DOHH2 (cell line): ENCODE data around the gene CNP.

Experiments
- H3F3A ChIP-seq: fragments of 200-600 bp; sonication (generic), shearing (Covaris generic); 2 replicates; pipeline ENCODE4 v1.6.0; 2016; ENCODE audit warnings: antibody characterized with exemption, mild to moderate bottlenecking; ENCODE audit not compliant: control insufficient read depth, insufficient read depth
- H3K27ac ChIP-seq: fragments of 200-600 bp; sonication (generic); 2 replicates; pipeline ENCODE4 v1.5.1; 2014; ENCODE audit warnings: low read depth, mild to moderate bottlenecking, low read length, moderate library complexity
- H3K27me3 ChIP-seq: fragments of 200-600 bp; sonication (generic); 2 replicates; pipeline ENCODE4 v1.6.1; 2014; ENCODE audit warnings: mild to moderate bottlenecking, low read length, mixed read lengths; ENCODE audit not compliant: control insufficient read depth
- H3K36me3 ChIP-seq: fragments of 200-600 bp; sonication (generic); 2 replicates; pipeline ENCODE4 v1.6.1; 2014; ENCODE audit warnings: mild to moderate bottlenecking, low read length, moderate library complexity, mixed read lengths; ENCODE audit not compliant: control insufficient read depth
- H3K4me1 ChIP-seq: fragments of 200-600 bp; sonication (generic); 2 replicates; pipeline ENCODE4 v1.6.1; 2014; ENCODE audit warnings: mild to moderate bottlenecking, low read length, mixed read lengths; ENCODE audit not compliant: control insufficient read depth
- H3K4me2 ChIP-seq: fragments of 200-600 bp; sonication (generic); 2 replicates; pipeline ENCODE4 v1.6.0; 2014; ENCODE audit warnings: mild to moderate bottlenecking, low read length, moderate library complexity
- H3K4me3 ChIP-seq: fragments of 200-600 bp; sonication (generic); 2 replicates; pipeline ENCODE4 v1.5.1; 2014; ENCODE audit warnings: mild to moderate bottlenecking, low read length, mixed read lengths
- H3K79me2 ChIP-seq: fragments of 200-600 bp; sonication (generic); 2 replicates; pipeline ENCODE4 v1.6.1; 2014; ENCODE audit warnings: mild to moderate bottlenecking, low read length, mixed read lengths; ENCODE audit not compliant: control insufficient read depth
- H3K9me2 ChIP-seq: fragments of 200-600 bp; sonication (generic); replicated peaks from 2 replicates; pipeline ENCODE4 v1.6.1; 2014; ENCODE audit warnings: mild to moderate bottlenecking, low read length, mixed read lengths; ENCODE audit not compliant: control insufficient read depth
- H3K9me3 ChIP-seq: fragments of 200-600 bp; sonication (generic); 2 replicates; pipeline ENCODE4 v1.6.1; 2014; ENCODE audit warnings: antibody characterized with exemption, low read length, mixed read lengths; ENCODE audit not compliant: control insufficient read depth, insufficient read depth
- H4K20me1 ChIP-seq: fragments of 200-600 bp; sonication (generic); 2 replicates; pipeline ENCODE4 v1.6.0; 2014; ENCODE audit warnings: low read depth, mild to moderate bottlenecking, antibody characterized with exemption, low read length, moderate library complexity; ENCODE audit not compliant: control insufficient read depth, insufficient read depth
- EZH2phosphoT487 ChIP-seq: fragments of 200-600 bp; sonication (generic); IDR thresholded peaks from 2 replicates; pipeline ENCODE4 v1.6.1; 2017; ENCODE audit warnings: borderline replicate concordance, mild to moderate bottlenecking, antibody characterized with exemption, low read length, moderate library complexity, mixed read lengths
- TF ChIP-seq, protein P1 (sequence below): fragments of 200-600 bp; sonication (generic); IDR thresholded peaks from one replicate; pipeline ENCODE4 v1.5.1; 2014; ENCODE audit warnings: antibody characterized with exemption, mild to moderate bottlenecking, low read depth, low read length; ENCODE audit not compliant: poor library complexity, severe bottlenecking

CNP gene

DNA sequence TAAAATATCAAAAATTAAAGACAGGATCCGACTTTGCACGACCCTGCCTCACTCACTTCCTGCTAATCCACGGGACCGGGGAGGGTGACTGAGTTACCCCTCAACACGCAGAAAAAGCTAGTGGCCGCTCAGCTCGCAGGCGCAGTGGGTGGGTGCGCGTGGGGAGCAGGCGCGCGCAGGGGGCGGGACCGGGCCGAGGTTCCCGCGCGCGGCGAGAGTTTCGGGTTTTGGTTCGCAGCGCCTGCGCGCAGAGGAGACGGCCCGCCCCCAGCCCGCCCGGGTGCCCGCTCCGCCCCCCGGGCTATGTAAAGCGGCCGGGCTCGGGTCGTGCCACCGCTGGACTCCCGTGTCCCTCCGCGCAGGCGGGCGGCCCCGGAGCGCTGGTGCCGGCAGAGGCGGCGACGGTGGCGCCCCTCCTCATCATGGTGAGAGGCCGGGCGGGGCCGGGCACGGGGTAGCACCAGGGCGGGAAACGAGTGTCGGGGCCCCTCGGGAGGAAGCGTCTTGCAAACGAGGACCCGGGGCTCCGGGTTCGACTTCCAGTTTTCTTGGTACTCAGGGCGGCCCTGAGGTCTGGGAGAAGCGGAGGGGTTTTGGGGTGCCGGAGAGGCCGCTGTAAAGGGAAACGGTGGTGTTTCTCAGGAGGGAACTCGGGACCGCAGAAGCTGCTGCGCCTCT is at the start of gene CNP:
TSS of gene CNP (plus strand) at position 333 of the 678 bp plus-strand sequence. CDS start at position 423, 90 bp downstream.
- H3K4me3 ChIP-seq: peak within 1 kb of the TSS; percentile 89
- peaks cover 33% of the 10 kb centered on the region for H3K36me3 ChIP-seq
- H3K79me2 ChIP-seq: peaks cover 47% of the 10 kb centered on the region
- H3K9me3 ChIP-seq: no peaks in the 10 kb centered on the region
- H3K4me1 ChIP-seq: peaks cover 44% of the 10 kb centered on the region
- TF ChIP-seq, protein P1, sequence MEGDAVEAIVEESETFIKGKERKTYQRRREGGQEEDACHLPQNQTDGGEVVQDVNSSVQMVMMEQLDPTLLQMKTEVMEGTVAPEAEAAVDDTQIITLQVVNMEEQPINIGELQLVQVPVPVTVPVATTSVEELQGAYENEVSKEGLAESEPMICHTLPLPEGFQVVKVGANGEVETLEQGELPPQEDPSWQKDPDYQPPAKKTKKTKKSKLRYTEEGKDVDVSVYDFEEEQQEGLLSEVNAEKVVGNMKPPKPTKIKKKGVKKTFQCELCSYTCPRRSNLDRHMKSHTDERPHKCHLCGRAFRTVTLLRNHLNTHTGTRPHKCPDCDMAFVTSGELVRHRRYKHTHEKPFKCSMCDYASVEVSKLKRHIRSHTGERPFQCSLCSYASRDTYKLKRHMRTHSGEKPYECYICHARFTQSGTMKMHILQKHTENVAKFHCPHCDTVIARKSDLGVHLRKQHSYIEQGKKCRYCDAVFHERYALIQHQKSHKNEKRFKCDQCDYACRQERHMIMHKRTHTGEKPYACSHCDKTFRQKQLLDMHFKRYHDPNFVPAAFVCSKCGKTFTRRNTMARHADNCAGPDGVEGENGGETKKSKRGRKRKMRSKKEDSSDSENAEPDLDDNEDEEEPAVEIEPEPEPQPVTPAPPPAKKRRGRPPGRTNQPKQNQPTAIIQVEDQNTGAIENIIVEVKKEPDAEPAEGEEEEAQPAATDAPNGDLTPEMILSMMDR: no peak
- TF ChIP-seq EZH2phosphoT487: no peak
- H4K20me1 ChIP-seq: 0 out of 2 replicates have a peak, but pooled peaks cover 8% of the 10 kb centered on the region
- peak within 1 kb of the TSS; percentile 59 for H3K27ac ChIP-seq
- no peaks in the 10 kb centered on the region for H3K27me3 ChIP-seq
- H3F3A ChIP-seq: peaks cover 18% of the 10 kb centered on the region
- no peaks in the 10 kb centered on the region for H3K9me2 ChIP-seq
- H3K4me2 ChIP-seq: peak within 1 kb of the TSS; percentile 73

- peaks cover 65% of the 10 kb centered on the region for H3K36me3 ChIP-seq
- no peak overlapping the region for H3K27ac ChIP-seq
- TF ChIP-seq, protein P1: no peak
- no peak for TF ChIP-seq EZH2phosphoT487
- H3K27me3 ChIP-seq: no peaks in the 10 kb centered on the region
- peak overlapping the region; percentile 89 for H3K4me2 ChIP-seq
- peak overlapping the region; percentile 86 for H3K4me3 ChIP-seq
- H4K20me1 ChIP-seq: peaks cover 40% of the 10 kb centered on the region
- peaks cover 75% of the 10 kb centered on the region for H3K79me2 ChIP-seq
- peaks cover 51% of the 10 kb centered on the region for H3K4me1 ChIP-seq
- H3F3A ChIP-seq: peaks cover 3% of the 10 kb centered on the region; the same call in 1 of the 2 replicates
- H3K9me3 ChIP-seq: no peaks in the 10 kb centered on the region
- no peaks in the 10 kb centered on the region for H3K9me2 ChIP-seq
Measured at GRCh38 chr17:41917192-41917591, 49.4 kb upstream of the CNP start.

DNA sequence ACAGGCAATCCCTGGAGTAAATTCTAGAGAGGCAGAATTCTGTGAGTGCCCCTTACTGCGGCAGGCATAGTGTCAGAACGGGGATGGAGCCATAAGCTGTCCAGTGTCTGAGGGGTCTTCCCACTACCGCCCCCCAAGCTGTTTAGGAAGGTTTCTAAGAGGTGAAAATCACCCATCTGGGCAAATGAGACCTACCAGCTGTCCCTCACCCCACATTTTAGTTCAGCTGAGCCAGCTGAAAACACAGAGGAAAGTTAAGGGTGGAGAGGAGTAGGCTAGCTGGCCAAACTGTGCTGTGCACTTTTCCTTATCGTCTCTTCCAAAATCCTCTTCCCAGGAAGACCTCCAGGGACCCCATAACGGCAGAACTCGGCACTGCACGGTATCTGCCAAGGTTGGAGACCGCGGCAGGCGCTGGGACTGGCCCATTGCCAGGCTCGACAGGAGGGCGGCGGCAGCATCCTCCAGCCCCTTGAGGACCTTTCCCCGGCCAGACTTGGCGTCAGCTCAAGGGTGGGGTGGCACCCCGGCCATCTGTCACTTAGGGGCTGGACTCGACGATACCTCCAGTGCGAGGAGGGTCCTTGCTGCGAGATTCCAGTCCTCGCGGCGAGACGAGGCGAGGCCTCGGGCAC is 48.8 kb upstream of the CNP start:
- H3K4me3 ChIP-seq: peak overlapping the region; percentile 86
- no peaks in the 10 kb centered on the region for H3K9me2 ChIP-seq
- no peaks in the 10 kb centered on the region for H3K9me3 ChIP-seq
- peak overlapping the region; percentile 78 for H3K27ac ChIP-seq
- H3K4me2 ChIP-seq: peak overlapping the region; percentile 89
- TF ChIP-seq EZH2phosphoT487: no peak
- TF ChIP-seq, protein P1: no peak
- peaks cover 59% of the 10 kb centered on the region for H3K36me3 ChIP-seq
- no peaks in the 10 kb centered on the region for H3K27me3 ChIP-seq
- peaks cover 40% of the 10 kb centered on the region for H4K20me1 ChIP-seq
- H3K79me2 ChIP-seq: peaks cover 69% of the 10 kb centered on the region
- H3F3A ChIP-seq: peaks cover 9% of the 10 kb centered on the region
- H3K4me1 ChIP-seq: peaks cover 57% of the 10 kb centered on the region
